Spleen (tissue), 11 donors: ENCODE measurements around the gene KRTAP2-2. TPM values are rescaled to one million over a fixed set of nuclear protein-coding genes. Genes with fewer than 3 reads are reported as not detected.
"Not testable (repeated sequence)": the region's sequence is repeated elsewhere in the genome, so short reads cannot be mapped to it uniquely, and the experiment has no call there.

ENCODE experiments used
- DNase-seq: peaks from one replicate; pipeline ENCODE4 v3.0.0-alpha.2; 2020
- H3K27ac ChIP-seq, 8 donors: fragments of 200-600 bp; sonication (generic) in 7 of 8; 1 replicate in 4 of 8; 2 replicates in 4 of 8; pipeline versions ENCODE4 v1.5.0 to v1.8.0; 2016 to 2021; ENCODE audit warnings: inconsistent platforms in 4 of 8, mild to moderate bottlenecking in 4 of 8, moderate library complexity in 1 of 8
- H3K27me3 ChIP-seq, 7 donors: fragments of 200-600 bp; sonication (generic) in 6 of 7; replicated peaks in 1 of 7; 1 replicate in 4 of 7; 2 replicates in 3 of 7; pipeline versions ENCODE4 v1.5.0 to v1.8.0; 2016 to 2021; ENCODE audit warnings: inconsistent platforms in 3 of 7, mild to moderate bottlenecking in 1 of 7
- H3K36me3 ChIP-seq, 6 donors: fragments of 200-600 bp; sonication (generic) in 5 of 6; 1 replicate in 4 of 6; 2 replicates in 2 of 6; pipeline versions ENCODE4 v1.5.0 to v1.8.0; 2016 to 2021; ENCODE audit warnings: inconsistent platforms in 2 of 6
- H3K4me1 ChIP-seq, 6 donors: fragments of 200-600 bp; sonication (generic) in 5 of 6; 1 replicate in 3 of 6; 2 replicates in 3 of 6; pipeline versions ENCODE4 v1.5.0 to v1.8.0; 2016 to 2021; ENCODE audit warnings: inconsistent platforms in 3 of 6
- H3K4me3 ChIP-seq, 8 donors: fragments of 200-600 bp; sonication (generic) in 7 of 8; 1 replicate in 4 of 8; 2 replicates in 4 of 8; pipeline versions ENCODE4 v1.5.0 to v1.8.0; 2016 to 2021; ENCODE audit warnings: inconsistent platforms in 4 of 8, mild to moderate bottlenecking in 4 of 8, moderate library complexity in 2 of 8
- H3K9me3 ChIP-seq, 8 donors: fragments of 200-600 bp; sonication (generic) in 7 of 8; 1 replicate in 4 of 8; 2 replicates in 4 of 8; pipeline versions ENCODE4 v1.5.0 to v1.8.0; 2016 to 2021; ENCODE audit warnings: inconsistent platforms in 4 of 8
- CTCF ChIP-seq, 11 experiments: fragments of 200-600 bp in 7 of 11; fragments of 450-650 bp in 4 of 11; sonication (generic) in 4 of 11; IDR thresholded peaks in 8 of 11; conservative IDR thresholded peaks in 3 of 11; 1 replicate in 7 of 11; 2 replicates in 4 of 11; pipeline versions ENCODE4 v1.4.0 to v1.8.0; 2016 to 2021; ENCODE audit warnings: antibody characterized with exemption in 11 of 11, inconsistent platforms in 4 of 11, mild to moderate bottlenecking in 1 of 11
- POLR2A ChIP-seq, 3 donors: fragments of 450-650 bp; IDR thresholded peaks; one replicate each; pipeline ENCODE4 v1.5.1; 2017; ENCODE audit warnings: antibody characterized with exemption in 3 of 3, mild to moderate bottlenecking in 1 of 3
- POLR2AphosphoS5 ChIP-seq, 3 donors: sonication (generic); formaldehyde crosslinking; IDR thresholded peaks; one replicate each; pipeline ENCODE4 v1.5.1; 2017; ENCODE audit warnings: antibody characterized with exemption in 3 of 3
- WGBS, 5 donors: extraction: QIAGEN DNeasy Blood & Tissue Kit in 3 of 5; methylation state at CpG; one replicate each; pipeline versions ENCODE4 v1.1.5 to v1.1.7; 2013 to 2018; 5-methylcytosine and 5-hydroxymethylcytosine counted together
- intact Hi-C: fragments of 100-400 bp; cut with DNase I; formaldehyde crosslinking; loops from one replicate; pipeline ENCODE4 v1.15.0; 2023; ENCODE audit warnings: low total_unique reads
- polyA plus RNA-seq, 3 donors: library from polyadenylated mRNA; stranded (reverse); fragments of 200-250 nt; gene quantifications; one replicate each; pipeline ENCODE4 v1.2.1, GENCODE V29; 2013
- total RNA-seq, 7 donors: library from RNA; depleted of rRNA in 3 of 7; stranded (reverse); fragments of >200 nt in 3 of 7; fragmentation: NEBNext Ultra II Directional in 4 of 7; extraction: Animal tissue kit (Norgen Biotek cat#: 25700) in 4 of 7; gene quantifications; one replicate each; pipeline versions ENCODE4 v1.1.0 to v1.2.1, GENCODE V29; 2016 to 2021
- donor health status: healthy with polysubstance abuse.
- donor health status: DM: no; HTN: no; CAD: no; lungs with moderate emphysema.
- donor health status: DM: no; HTN: no; CAD: no.
- donor health status: Bipolar disorder and iron deficiency.
- donor health status: healthy.
- donor health status: DM: no; HTN: no; CAD: no.
- donor health status: DM: yes; HTN: yes; CAD: no.

The KRTAP2-2 gene
- total and polyA plus RNA-seq, 10 donors: not detected

- no peaks in the 10 kb centered on the region for H3K36me3 ChIP-seq
- DNase-seq: no peak
- H3K4me1 ChIP-seq: no peaks in the 10 kb centered on the region
- H3K27me3 ChIP-seq: peaks cover 0 to 13% (median 0%) of the 10 kb centered on the region in 7 donors
- H3K4me3 ChIP-seq: no peak overlapping the region
- intact Hi-C loops: no loop called here
- 78 to 90% (median 83%) methylated on average over 2 of the region's 2 CpGs for WGBS, 5 donors
- TF ChIP-seq CTCF (IDR thresholded peaks at IDR 0.05 in 8 of 11, conservative IDR thresholded peaks at IDR 0.05 in 3 of 11) (no peak), POLR2A (IDR thresholded peaks at IDR 0.05) (no peak), POLR2AphosphoS5 (IDR thresholded peaks at IDR 0.05) (no peak)
- H3K9me3 ChIP-seq: peaks cover 0 to 5% (median 3%) of the 10 kb centered on the region in 8 donors
- no peak overlapping the region for H3K27ac ChIP-seq
Observed at GRCh38 chr17:41037853-41038350, 17.1 kb downstream of the KRTAP2-2 start.

- H3K36me3 ChIP-seq, H3K4me1 ChIP-seq, H3K27ac ChIP-seq, H3K9me3 ChIP-seq, DNase-seq, intact Hi-C loops, H3K4me3 ChIP-seq: not testable (repeated sequence)
- H3K27me3 ChIP-seq: peaks cover 0 to 18% (median 0%) of the 10 kb centered on the region in 7 donors
- 80 to 96% (median 90%) methylated on average over 7 to 10 of the region's 10 CpGs for WGBS, 5 donors
Observed at GRCh38 chr17:41034346-41034935, 20.6 kb downstream of the KRTAP2-2 start, which contains the start of gene KRTAP1-3. Gene KRTAP1-3 (minus strand): TSS chr17:41034874. CDS start chr17:41034821, 53 bp downstream.

GRCh38 chr17:41029633-41030245, 25.3 kb downstream of the KRTAP2-2 start, which contains the start of gene KRTAP1-4:
Gene KRTAP1-4 (minus strand): TSS chr17:41030195. CDS start chr17:41030078, 117 bp downstream.
- H3K9me3 ChIP-seq: no peaks in the 10 kb centered on the region
- DNase-seq: no peak

More at GRCh38 chr17:41029633-41030245, 25.3 kb downstream of the KRTAP2-2 start, which contains the start of gene KRTAP1-4:
- Histone ChIP-seq H3K36me3 (no peaks in the 10 kb centered on the region), H3K27ac (no peak within 1 kb of the TSS), H3K4me3 (no peak within 1 kb of the TSS), H3K4me1 (no peaks in the 10 kb centered on the region), H3K27me3 (peaks cover 0 to 23% (median 4%) of the 10 kb centered on the region in 7 donors)
- 84 to 92% (median 85%) methylated on average over 8 to 12 of the region's 12 CpGs for WGBS, 5 donors
- no peak for TF ChIP-seq CTCF (IDR thresholded peaks at IDR 0.05 in 8 of 11, conservative IDR thresholded peaks at IDR 0.05 in 3 of 11)
- no peak for TF ChIP-seq POLR2A (IDR thresholded peaks at IDR 0.05)
- TF ChIP-seq POLR2AphosphoS5 (IDR thresholded peaks at IDR 0.05): no peak
- intact Hi-C loops: no loop called here
